Sigmoid colon (tissue), 4 donors: ENCODE results near the gene CACNG4.

Experiments
- CTCF ChIP-seq, 4 experiments: fragments of 450-650 bp in 3 of 4; fragments of 200-600 bp in 1 of 4; IDR thresholded peaks; one replicate each; pipeline ENCODE4 v1.5.1; 2016 to 2019; ENCODE audit warnings: antibody characterized with exemption in 4 of 4, mild to moderate bottlenecking in 3 of 4, moderate library complexity in 2 of 4
- POLR2A ChIP-seq, 2 donors: fragments of 450-650 bp; IDR thresholded peaks; one replicate each; pipeline ENCODE4 v1.6.1; 2016; ENCODE audit warnings: antibody characterized with exemption in 2 of 2, mild to moderate bottlenecking in 2 of 2, moderate library complexity in 2 of 2
- POLR2AphosphoS5 ChIP-seq, 4 donors: sonication (generic); formaldehyde crosslinking; IDR thresholded peaks; one replicate each; pipeline ENCODE4 v1.6.1; 2017; ENCODE audit warnings: antibody characterized with exemption in 4 of 4

GRCh38 chr17:67053438-67054000 is 89.0 kb downstream of the CACNG4 start:
- no peak for TF ChIP-seq CTCF (IDR thresholded peaks at IDR 0.05)
- TF ChIP-seq POLR2A (IDR thresholded peaks at IDR 0.05): no peak
- no peak for TF ChIP-seq POLR2AphosphoS5 (IDR thresholded peaks at IDR 0.05)
